Stomach (tissue), 9 donors: ENCODE data around the gene PTGER3. TPM values are rescaled to one million over a fixed set of nuclear protein-coding genes. Genes with fewer than 3 reads are reported as not detected.

Experiments
- DNase-seq, 2 donors: peaks; one replicate each; pipeline versions ENCODE4 v3.0.0 to v3.0.0-alpha.2; 2013 to 2019
- H3K27ac ChIP-seq, 5 donors: fragments of 200-600 bp in 4 of 5; sonication (generic) in 4 of 5; one replicate each; pipeline ENCODE4 v1.5.1; 2013 to 2019; ENCODE audit warnings: mild to moderate bottlenecking in 1 of 5, moderate library complexity in 1 of 5
- H3K27me3 ChIP-seq, 3 donors: fragments of 200-600 bp; sonication (generic); one replicate each; pipeline ENCODE4 v1.5.1; 2017 to 2019; ENCODE audit warnings: mixed run types in 1 of 3
- H3K36me3 ChIP-seq, 4 donors: fragments of 200-600 bp; sonication (generic); 1 replicate in 3 of 4; 2 replicates in 1 of 4; pipeline ENCODE4 v1.5.1; 2016 to 2019
- H3K4me1 ChIP-seq, 4 donors: fragments of 200-600 bp; sonication (generic); one replicate each; pipeline ENCODE4 v1.5.1; 2016 to 2019
- H3K4me3 ChIP-seq, 4 donors: fragments of 200-600 bp; sonication (generic) in 3 of 4; one replicate each; pipeline ENCODE4 v1.5.1; 2016 to 2019; ENCODE audit warnings: mild to moderate bottlenecking in 1 of 4
- H3K9me3 ChIP-seq, 4 donors: fragments of 200-600 bp; sonication (generic); one replicate each; pipeline ENCODE4 v1.5.1; 2016 to 2019
- CTCF ChIP-seq, 7 experiments: fragments of 450-650 bp in 4 of 7; fragments of 200-600 bp in 3 of 7; sonication (generic) in 3 of 7; IDR thresholded peaks; one replicate each; pipeline ENCODE4 v1.5.1; 2016 to 2019; ENCODE audit warnings: antibody characterized with exemption in 7 of 7, control low read depth in 2 of 7, mild to moderate bottlenecking in 1 of 7
- EP300 ChIP-seq: sonication (generic); formaldehyde crosslinking; IDR thresholded peaks from one replicate; pipeline ENCODE4 v1.6.1; 2017; ENCODE audit warnings: antibody characterized with exemption
- POLR2A ChIP-seq, 4 donors: fragments of 450-650 bp; IDR thresholded peaks; one replicate each; pipeline ENCODE4 v1.6.1; 2016; ENCODE audit warnings: antibody characterized with exemption in 4 of 4, control low read depth in 2 of 4, mild to moderate bottlenecking in 1 of 4, moderate library complexity in 1 of 4
- POLR2AphosphoS5 ChIP-seq, 3 donors: sonication (generic); formaldehyde crosslinking; IDR thresholded peaks; one replicate each; pipeline ENCODE4 v1.6.1; 2016; ENCODE audit warnings: antibody characterized with exemption in 3 of 3
- WGBS, 5 donors: extraction: QIAGEN DNeasy Blood & Tissue Kit in 3 of 5; methylation state at CpG; one replicate each; pipeline versions ENCODE4 v1.1.5 to v1.1.7; 2013 to 2018; 5-methylcytosine and 5-hydroxymethylcytosine counted together
- intact Hi-C: fragments of 100-400 bp; cut with DNase I; formaldehyde crosslinking; loops from one replicate; pipeline ENCODE4 v1.15.1; 2023; ENCODE audit warnings: low total_unique reads
- polyA plus RNA-seq, 3 donors: library from polyadenylated mRNA; stranded (reverse); fragments of 200-250 nt; gene quantifications; one replicate each; pipeline ENCODE4 v1.2.3, GENCODE V29; 2013
- total RNA-seq, 5 donors: library from RNA; depleted of rRNA; stranded (reverse); fragments of >200 nt; gene quantifications; one replicate each; pipeline versions ENCODE4 v1.1.0 to v1.2.3, GENCODE V29; 2014 to 2016
- donor health status: healthy with polysubstance abuse.
- donor health status: Bipolar disorder and iron deficiency.
- donor health status: healthy.

Gene PTGER3
- total and polyA plus RNA-seq, 8 donors, result 2.3 to 44.3 (median 15.2) TPM

DNA sequence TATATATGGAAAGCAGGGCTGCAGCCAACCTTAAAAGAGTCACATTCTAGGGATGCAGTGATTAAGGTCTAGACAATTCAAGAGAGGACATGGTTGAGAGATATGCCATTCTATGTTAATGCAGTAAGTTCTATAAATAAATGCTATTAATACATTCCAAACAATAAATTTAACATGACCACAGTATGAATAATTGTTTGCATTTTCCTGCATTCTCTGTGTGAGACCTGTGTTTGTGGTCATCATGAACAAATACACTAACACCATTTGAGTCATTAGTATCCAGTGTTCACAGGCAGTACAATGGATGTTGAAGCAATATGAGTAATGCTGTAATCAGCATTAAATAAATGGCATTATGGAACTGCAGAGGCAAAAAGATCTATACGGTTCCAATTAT lies 38.7 kb upstream of the PTGER3 start:
- H3K9me3 ChIP-seq, result no peaks in the 10 kb centered on the region
- peaks cover 0 to 10% (median 2%) of the 10 kb centered on the region in 4 donors for H3K4me1 ChIP-seq
- no peaks in the 10 kb centered on the region for H3K36me3 ChIP-seq
- H3K4me3 ChIP-seq, result no peak overlapping the region
- no peak overlapping the region for H3K27ac ChIP-seq
- H3K27me3 ChIP-seq, result peaks cover 0 to 6% (median 0%) of the 10 kb centered on the region in 3 donors
- TF ChIP-seq CTCF (IDR thresholded peaks at IDR 0.05) (no peak), EP300 (no peak), POLR2A (IDR thresholded peaks at IDR 0.05) (no peak), POLR2AphosphoS5 (IDR thresholded peaks at IDR 0.05) (no peak)
- 53 to 77% (median 67%) methylated on average over 1 of the region's 1 CpG for WGBS, 5 donors
- intact Hi-C loops, result no loop called here
- no peak for DNase-seq

GRCh38 chr1:71083271-71083670 lies 35.7 kb upstream of the PTGER3 start:
- Histone ChIP-seq H3K9me3 (no peaks in the 10 kb centered on the region), H3K27ac (no peak overlapping the region), H3K36me3 (peaks cover 0 to 4% (median 3%) of the 10 kb centered on the region in 4 donors), H3K27me3 (peaks cover 0 to 6% (median 0%) of the 10 kb centered on the region in 3 donors), H3K4me3 (no peak overlapping the region), H3K4me1 (peaks cover 12 to 24% (median 20%) of the 10 kb centered on the region in 4 donors)
- DNase-seq, result peak in 1 of 2 donors; percentile 7
- WGBS, 5 donors, result 58 to 71% (median 68%) methylated on average over 2 of the region's 2 CpGs
- intact Hi-C loops, result no loop called here
- no peak for TF ChIP-seq CTCF (IDR thresholded peaks at IDR 0.05)
- no peak for TF ChIP-seq EP300
- TF ChIP-seq POLR2AphosphoS5 (IDR thresholded peaks at IDR 0.05), result no peak
- no peak for TF ChIP-seq POLR2A (IDR thresholded peaks at IDR 0.05)

DNA sequence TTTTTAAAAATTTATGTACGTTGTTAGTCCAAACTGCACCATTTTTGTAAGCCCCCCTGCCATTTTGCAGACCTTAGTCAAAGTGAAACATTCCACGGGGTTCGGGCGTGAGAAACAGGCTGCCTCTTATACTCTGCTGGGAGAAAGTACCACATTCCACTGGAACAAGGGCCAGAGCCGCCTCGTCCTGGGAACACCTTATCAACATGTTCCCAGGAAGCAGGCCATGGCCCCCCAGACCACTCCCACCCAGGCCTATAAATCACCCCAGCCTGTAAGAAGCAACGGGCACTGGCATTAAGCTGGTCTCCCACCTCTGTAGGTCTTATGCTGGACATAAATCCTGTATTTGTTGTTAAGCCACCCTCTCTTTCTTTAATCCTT lies 34.1 kb upstream of the PTGER3 start:
- H3K36me3 ChIP-seq, result peaks cover 6 to 20% (median 19%) of the 10 kb centered on the region in 4 donors
- DNase-seq, result peak in 1 of 2 donors; percentile 37
- TF ChIP-seq POLR2A (IDR thresholded peaks at IDR 0.05) (no peak), CTCF (IDR thresholded peaks at IDR 0.05) (no peak), EP300 (no peak), POLR2AphosphoS5 (IDR thresholded peaks at IDR 0.05) (no peak)
- WGBS, 5 donors, result 57 to 77% (median 74%) methylated on average over 7 of the region's 7 CpGs
- H3K4me3 ChIP-seq, result peak overlapping the region; percentile 59 to 89 (median 84)
- H3K4me1 ChIP-seq, result peaks cover 12 to 35% (median 25%) of the 10 kb centered on the region in 4 donors
- intact Hi-C loops, result no loop called here
- peak overlapping the region in 4 of 5 donors; percentile 87 to 91 (median 90) for H3K27ac ChIP-seq
- peaks cover 0 to 6% (median 0%) of the 10 kb centered on the region in 3 donors for H3K27me3 ChIP-seq
- no peaks in the 10 kb centered on the region for H3K9me3 ChIP-seq

GRCh38 chr1:71080739-71081696 lies 33.4 kb upstream of the PTGER3 start, which contains the start of gene ZRANB2:
Gene ZRANB2 (minus strand): TSS chr1:71081035. CDS start chr1:71080995, 40 bp downstream.
- Histone ChIP-seq H3K27me3 (peaks cover 0 to 6% (median 0%) of the 10 kb centered on the region in 3 donors), H3K9me3 (no peaks in the 10 kb centered on the region), H3K27ac (peak within 1 kb of the TSS; percentile 85 to 91 (median 89)), H3K4me1 (peaks cover 12 to 41% (median 25%) of the 10 kb centered on the region in 4 donors), H3K4me3 (peak within 1 kb of the TSS; percentile 59 to 89 (median 84)), H3K36me3 (peaks cover 13 to 26% (median 25%) of the 10 kb centered on the region in 4 donors)
- TF ChIP-seq CTCF (IDR thresholded peaks at IDR 0.05), result peak in 5 of 7 experiments; percentile 47 to 79 (median 57)
- TF ChIP-seq EP300, result no peak
- TF ChIP-seq POLR2AphosphoS5 (IDR thresholded peaks at IDR 0.05), result peak; percentile 15 to 88 (median 79)
- peak in 1 of 4 donors; percentile 68 for TF ChIP-seq POLR2A (IDR thresholded peaks at IDR 0.05)
- WGBS, 5 donors, result 0 to 1% (median 0%) methylated on average over 33 of the region's 33 CpGs
- intact Hi-C loops, result no loop called here
- peak; percentile 90 to 98 for DNase-seq
